HT-29 (cell line): ENCODE results near the gene CLDN10. TPM values are rescaled to one million over a fixed set of nuclear protein-coding genes. Genes with fewer than 3 reads are reported as not detected.
A peak's percentile ranks its signal among the peaks of the same experiment; 100 is the strongest.
"Not testable (repeated sequence)": the region's sequence is repeated elsewhere in the genome, so short reads cannot be mapped to it uniquely, and the experiment has no call there.

ENCODE experiments used
- DNase-seq: peaks from one replicate; pipeline ENCODE4 v3.0.0-alpha.2; 2015; ENCODE audit warnings: low spot score
- total RNA-seq: library from RNA; depleted of rRNA; stranded (reverse); fragments of >200 nt; shearing (Covaris generic); gene quantifications from 2 replicates; pipeline ENCODE4 v1.2.3, GENCODE V29; 2014; rRNA removed

Gene CLDN10
- not detected in 2 replicates for total RNA-seq

DNA sequence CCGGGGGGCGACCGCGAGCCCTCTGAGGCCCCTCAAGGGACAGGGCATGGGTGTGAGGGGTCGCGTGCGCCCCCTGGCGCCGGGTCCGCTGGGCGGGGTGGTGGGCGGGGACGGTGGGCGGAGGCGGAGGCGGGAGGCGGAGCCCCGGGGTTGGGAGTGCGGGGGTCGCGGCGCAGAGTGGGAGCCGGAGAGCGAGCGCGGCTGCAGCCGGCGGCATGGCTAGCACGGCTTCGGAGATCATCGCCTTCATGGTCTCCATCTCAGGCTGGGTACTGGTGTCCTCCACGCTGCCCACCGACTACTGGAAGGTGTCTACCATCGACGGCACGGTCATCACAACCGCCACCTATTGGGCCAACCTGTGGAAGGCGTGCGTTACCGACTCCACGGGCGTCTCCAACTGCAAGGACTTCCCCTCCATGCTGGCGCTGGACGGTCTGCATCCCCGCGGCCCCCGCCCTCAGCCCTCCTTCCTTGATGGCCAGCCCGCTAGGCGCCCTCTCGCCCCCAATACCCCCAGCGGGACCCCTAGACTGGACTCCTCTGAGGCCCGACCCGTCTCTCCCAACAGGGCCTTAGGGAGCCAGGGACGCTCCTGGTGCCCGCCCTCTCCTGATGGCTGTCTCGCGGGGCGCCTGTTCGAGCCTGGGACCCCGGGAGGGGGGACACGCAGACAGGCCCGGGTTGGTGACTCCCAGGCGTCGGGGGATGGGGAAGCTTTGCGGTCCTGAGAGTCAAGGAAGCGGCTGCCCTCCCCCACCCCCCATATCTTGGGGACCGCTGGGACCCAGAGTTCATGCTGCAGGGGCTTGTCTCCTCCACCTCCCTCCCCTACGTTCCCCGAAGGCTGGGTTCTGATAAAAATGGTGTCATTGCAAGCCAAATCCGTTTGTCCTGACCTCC is at the start of gene CLDN10:
Gene CLDN10 (plus strand): TSS at position 182 of the 903 bp plus-strand sequence. CDS start 34 bp downstream, at position 216.
- DNase-seq, result no peak

DNA sequence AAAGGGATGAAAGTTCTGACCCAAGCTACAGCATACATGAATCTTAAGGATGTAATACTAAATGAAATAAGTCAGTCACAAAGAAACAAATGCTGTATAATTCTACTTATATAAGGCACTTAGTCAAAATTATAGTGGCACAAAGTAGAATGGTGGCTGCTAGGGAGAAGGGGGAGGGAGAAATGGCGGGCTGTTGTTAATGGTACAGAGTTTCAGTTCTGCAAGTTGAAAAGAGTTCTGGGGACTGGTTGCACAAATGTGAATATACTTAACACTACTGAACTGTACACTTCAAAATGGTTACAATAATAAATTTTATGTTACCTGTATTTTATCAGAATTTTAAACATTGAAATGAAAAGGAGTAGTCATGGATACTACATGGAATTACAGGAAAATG is 48.9 kb upstream of the CLDN10 start:
- no peak for DNase-seq

DNA sequence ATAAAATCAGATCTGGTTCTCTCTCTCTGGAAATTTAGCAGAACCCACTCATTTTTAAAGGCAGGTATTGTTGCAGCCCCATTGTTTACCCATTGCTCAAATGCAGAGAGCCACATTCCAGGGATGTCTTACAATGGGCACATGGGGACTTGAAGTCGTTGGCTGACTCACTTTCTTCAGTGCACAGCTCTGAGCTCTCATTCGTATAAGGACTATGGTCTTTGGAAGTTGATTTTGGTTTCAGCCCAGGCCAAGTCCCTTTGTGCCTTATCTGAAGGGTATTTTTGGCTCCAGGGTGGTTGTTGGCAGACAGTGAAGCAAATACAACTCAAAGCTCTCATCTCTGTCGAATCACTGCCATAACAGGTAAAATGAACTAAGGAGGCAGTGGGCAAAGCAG is 47.3 kb upstream of the CLDN10 start:
- no peak for DNase-seq

DNA sequence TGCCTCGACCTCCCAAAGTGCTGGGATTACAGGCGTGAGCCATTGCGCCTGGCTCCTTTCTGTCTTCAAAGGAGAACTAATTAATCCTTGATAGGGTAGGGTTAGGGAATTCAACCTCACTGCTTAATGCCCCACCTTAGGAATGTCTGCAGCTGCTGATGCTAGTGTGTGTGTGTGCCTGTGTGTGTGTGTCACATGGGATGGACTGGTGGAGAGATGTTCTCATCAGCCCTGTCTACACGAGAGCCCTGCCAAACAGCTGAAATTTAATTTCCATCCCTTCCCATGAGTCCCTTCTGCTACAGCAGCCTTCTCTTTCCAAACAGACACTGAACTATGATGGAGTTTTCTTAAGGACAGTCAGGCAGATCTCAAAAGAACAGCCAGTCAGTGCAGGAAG is 46.5 kb upstream of the CLDN10 start:
- DNase-seq, result no peak

GRCh38 chr13:95507991-95508390 is 44.5 kb upstream of the CLDN10 start:
- no peak for DNase-seq

DNA sequence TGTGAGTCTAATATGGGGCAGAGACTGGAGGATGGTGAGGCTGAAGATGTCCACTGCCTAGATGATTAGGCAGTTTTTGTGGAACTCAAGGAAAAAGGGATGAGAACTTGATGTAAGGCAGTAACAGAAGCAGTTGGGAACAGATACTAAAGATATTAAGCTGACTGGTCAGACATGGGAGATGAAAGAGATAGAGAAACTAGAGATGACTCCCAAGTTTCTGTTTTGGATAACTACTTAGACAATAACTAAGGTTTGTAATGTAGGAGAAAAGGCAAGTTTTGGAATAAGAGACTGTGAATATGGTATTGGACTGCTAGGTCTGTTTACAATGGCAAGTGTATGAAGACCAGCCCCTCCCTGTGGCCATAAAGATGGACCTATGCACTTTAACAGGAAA is 43.5 kb upstream of the CLDN10 start:
- DNase-seq, result no peak

DNA sequence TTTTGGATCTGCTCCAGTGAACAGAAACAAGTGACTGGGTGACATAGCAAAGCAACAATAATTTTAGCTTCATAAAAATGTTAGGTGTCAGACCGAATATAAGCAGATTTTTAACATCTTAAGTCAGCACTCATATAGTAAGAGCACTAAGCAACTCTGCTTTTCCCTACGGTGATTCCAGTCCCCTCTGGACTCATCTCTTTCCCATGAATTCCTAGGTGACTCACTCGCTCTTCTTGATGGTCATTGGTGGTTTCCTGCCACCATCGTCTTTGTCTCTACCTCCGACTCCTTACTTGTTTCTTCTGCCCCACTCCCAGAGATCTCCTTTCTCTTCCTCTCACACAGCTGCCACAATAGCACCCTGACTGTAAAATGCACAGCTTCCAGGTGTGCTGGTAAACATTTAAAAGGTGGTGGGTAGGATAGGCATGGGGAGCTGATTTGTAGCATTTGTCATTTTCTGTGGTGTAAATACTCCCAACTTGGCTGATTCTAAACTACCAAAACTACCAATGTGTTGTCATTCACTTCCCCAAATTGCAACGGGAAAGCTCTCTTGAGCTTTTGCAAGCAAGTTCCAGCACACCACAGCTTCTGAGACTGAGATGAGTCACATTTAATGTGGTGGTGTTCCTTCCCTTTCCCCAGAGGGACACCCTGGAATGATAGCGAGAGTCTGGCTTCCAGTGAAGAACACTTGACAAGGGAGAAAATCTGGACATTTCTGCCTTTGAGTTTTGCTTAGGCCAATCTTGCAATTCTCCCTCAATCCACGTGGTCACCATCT is 42.8 kb upstream of the CLDN10 start:
- no peak for DNase-seq

GRCh38 chr13:95510950-95511349 is 41.6 kb upstream of the CLDN10 start:
- DNase-seq, result no peak

DNA sequence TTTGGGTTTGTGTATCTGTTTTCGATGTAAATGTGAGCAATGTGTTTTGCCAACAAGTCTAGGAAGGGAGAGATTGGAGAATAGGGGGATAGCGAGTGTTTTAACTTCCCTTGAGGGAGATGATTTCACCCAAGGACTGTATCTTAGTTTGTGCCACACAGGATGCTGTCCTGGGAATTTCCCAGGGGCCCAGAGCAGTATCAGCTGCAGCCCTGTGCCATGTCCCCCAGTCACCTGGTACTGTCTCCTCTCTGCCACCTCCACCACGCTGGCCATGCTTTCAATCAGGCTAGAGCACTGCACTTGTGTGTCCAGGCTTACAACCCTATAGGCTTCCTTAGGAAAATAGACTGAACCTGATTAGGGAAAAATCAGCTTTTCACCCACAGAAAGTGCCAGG is 40.1 kb upstream of the CLDN10 start:
- DNase-seq, result no peak

GRCh38 chr13:95512957-95513356 is 39.6 kb upstream of the CLDN10 start:
- DNase-seq, result no peak

- DNase-seq, result not testable (repeated sequence)
Measured at GRCh38 chr13:95515606-95516005, 36.9 kb upstream of the CLDN10 start.

DNA sequence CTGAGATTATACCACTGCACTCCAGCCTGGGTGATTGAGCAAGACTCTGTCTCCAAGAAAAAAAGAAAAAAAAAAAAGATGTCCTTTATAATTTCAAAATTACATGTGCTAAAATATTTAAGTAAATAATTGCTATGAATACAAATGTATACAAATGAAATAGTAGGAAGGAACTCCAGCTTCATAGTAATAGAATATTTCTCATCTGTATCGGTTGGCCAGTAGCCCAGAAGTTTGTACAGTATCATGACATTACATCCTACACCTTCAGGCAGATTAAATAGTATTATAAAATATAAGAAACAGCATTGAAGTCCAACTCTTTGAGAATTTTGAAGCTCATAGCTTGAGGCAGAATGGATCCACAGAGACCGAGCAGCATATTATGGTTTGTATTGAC is 36.5 kb upstream of the CLDN10 start:
- no peak for DNase-seq

GRCh38 chr13:95516492-95516891 is 36.0 kb upstream of the CLDN10 start:
- no peak for DNase-seq

DNA sequence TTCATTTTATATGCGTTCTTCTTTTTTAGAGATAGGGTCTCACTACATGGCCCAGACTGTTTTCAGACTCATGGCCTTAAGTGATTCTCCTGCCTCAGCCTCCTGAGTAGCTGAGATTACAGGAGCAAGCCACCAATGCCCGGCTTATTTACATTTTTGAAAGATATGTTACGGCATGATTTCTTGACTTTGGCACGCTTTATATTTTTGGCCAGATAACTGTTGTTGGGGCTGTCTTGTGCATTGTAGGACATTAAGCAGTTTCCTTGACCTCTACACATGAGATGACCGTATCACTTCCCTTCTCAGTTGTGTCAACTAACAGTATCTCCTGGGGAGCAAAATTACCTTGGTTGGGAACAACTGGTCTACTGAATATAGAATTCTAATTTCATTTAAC is 28.9 kb upstream of the CLDN10 start:
- no peak for DNase-seq

DNA sequence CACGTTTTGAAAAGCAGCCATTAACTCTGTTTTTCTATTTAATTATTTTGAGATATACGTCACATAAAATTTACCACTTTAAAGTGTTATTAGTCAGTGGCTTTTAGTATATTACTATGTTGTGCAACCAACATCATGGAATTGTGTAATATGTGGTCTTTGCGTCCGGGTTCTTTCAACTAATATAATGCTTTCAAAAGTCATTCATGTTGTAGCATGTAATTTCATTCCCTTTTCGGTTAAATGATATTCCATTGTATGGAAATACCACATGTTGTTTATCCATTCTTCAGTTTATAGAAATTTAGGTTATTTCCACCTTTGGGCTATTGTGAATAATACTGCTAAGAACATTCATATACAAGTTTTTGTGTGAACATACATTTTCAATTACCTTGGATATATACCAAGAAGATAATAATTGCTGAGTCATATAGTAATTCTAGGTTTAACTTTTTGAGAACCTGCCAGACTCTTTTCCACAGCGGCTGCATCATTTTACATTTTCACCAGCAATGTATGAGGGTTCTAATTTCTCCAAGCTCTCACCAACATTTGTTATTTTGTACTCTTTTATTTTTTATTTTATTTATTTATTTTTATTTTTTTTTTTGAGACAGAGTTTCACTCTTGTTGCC is 28.1 kb upstream of the CLDN10 start:
- DNase-seq, result no peak

GRCh38 chr13:95527955-95528354 is 24.6 kb upstream of the CLDN10 start:
- no peak for DNase-seq

DNA sequence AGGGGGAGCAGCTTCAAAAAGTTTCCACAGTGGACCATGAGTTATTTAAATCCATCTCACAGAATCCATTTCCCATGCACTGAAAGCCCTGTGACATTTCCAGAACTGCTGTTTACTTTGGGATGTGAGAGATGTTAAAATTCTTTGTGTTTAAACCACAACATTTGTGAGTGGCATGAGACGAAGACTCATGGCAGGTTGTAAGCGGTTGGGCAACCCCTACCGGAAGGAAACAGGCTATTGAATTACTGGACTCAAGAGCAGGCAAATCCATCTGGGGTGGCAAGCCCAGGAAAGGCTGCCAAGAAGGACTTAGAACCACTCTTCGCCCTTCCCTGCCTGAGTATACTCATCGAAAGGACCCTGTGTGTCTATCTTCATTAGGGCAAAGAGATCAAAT is 22.3 kb upstream of the CLDN10 start:
- DNase-seq, result peak; percentile 69

DNA sequence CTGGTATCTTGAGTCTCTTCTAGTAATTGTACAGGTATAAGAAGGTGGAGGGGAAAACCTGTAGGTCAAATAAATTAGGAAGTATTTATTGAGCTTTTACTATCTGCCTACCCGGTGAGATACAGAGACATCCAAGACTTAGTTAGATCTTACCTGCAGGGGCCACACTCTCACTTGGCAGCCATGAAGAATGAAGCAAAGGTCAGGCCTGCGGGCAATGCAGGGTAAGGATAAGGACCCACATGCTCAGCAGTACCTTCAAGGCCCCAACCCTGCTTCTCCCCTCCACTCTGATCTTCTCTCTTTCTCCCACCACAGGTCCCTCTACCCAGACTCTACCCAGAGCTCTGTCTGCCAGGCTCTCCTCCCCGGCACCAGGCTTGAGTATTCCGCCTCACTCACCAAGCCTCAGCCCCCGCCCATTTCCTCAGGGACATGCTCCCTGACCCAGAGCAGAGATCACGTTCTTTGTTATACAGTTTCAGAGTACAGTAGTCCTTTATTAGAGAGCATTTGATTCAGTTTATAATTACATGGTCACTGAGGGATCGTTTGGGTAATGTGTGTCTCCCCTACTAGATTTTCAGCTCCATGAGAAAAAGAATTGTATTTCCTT is 18.9 kb upstream of the CLDN10 start:
- DNase-seq, result peak; percentile 87

DNA sequence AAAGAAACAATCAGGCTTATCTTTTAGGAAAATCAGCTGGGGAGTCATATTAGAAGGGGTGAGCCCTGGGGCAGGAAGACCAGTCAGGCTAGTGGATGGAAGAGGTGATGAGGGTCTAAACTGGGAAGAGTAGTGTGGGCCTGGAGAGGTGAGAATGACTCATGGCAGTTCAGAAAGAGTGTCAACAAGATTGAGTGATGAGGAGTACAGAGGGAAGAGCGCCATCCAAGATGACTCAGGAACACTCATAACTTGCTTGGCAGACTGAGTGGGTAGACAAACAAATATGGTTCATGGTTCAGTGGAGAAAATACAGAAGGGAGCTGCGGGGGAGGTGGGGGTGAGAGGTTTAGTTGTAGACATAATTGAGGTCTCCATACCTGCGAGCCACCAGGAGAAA is 17.3 kb upstream of the CLDN10 start:
- peak; percentile 94 for DNase-seq

GRCh38 chr13:95536632-95537241 is 15.8 kb upstream of the CLDN10 start:
- peak; percentile 78 for DNase-seq

DNA sequence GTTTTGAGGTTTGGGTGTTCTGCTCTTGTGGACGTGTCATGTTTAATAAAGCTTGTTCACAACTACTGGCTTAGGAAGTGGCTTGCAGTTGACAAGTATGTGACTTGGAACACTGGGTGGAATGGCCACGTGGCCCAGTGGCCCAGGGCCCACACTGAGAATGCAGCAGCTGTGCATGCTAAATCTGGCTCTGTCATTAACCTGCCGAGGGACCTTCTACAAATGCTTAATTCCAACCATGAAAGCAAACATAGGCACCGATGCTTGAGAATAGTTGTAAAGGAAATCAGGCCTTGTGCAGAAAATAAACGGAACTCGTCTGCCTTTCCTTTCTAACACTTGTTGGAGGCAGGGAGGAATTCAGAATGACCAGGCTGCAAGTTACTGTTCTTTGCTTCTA is 11.6 kb upstream of the CLDN10 start:
- DNase-seq, result no peak
